ENCODE measurements around the gene FAM227B.
"Not testable (repeated sequence)": the region's sequence is repeated elsewhere in the genome, so short reads cannot be mapped to it uniquely, and the experiment has no call there.

Gene FAM227B

DNA sequence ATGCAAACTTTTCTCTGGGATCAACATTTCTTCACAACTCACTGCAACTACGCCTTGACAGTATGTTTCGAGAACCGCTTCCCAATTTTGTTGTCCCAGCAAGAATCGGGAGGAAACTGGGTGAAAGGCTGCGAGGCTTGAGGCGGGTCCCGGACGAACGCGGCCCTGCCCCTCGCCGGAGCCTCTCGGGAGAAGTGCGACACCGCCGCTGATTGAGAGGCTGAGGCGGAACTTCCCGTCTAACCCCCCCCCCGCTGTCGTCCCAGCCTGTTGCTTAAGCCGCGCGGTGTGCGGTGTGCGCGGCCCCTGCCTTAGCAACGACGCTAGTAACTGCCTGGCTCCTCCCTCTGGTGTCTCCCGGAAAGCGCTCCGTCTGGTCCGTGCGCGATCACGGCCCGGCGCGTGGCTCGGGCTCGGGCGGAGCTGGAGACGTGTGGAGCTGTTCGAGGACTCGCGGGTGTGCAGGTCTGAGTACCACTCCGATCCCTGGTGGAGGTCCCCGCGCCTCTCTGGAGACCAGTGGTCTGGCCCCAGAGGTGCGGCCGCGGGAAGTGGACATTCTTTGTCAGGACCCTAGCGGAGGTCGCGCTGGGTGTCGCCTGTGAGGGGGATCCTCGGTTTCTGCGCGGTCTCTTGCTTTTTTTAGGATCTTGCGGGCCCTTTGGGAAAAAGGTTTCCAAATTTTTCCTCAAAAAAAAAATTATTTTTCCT, at the start of gene FAM227B, which contains the start of gene DTWD1:
Gene FAM227B, minus strand, starts transcription at position 161 of the 711 bp plus-strand sequence. CDS start 5,647 bp downstream, outside the sequence.
Gene DTWD1, plus strand, starts transcription at position 391 of the 711 bp plus-strand sequence. CDS start 4,120 bp downstream, outside the sequence.
- DNase-seq (ENCODE audit: low spot score) (peak; percentile 92), FAIRE-seq (no peak)

DNA sequence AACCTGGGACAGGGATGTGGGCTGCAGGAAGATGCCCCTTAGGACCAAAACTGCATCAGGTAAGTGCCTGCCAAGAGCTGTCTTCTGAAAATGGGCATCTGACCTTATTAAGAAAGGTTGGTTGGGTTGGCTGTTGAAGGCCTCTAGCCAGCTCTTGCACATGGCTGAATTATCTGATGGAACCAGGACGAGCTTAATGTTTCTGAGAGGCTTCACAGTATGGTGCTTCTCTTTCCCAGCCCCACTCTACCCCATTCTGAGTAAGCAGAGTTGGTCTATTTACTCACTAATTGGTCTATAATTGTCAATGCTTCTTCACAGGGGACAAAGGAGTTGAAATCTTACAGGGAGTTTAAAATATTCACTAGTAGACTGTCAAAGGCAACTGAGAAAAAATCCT, 48.7 kb upstream of the FAM227B start:
- FAIRE-seq = no peak
- no peak for DNase-seq (ENCODE audit: low spot score)

DNA sequence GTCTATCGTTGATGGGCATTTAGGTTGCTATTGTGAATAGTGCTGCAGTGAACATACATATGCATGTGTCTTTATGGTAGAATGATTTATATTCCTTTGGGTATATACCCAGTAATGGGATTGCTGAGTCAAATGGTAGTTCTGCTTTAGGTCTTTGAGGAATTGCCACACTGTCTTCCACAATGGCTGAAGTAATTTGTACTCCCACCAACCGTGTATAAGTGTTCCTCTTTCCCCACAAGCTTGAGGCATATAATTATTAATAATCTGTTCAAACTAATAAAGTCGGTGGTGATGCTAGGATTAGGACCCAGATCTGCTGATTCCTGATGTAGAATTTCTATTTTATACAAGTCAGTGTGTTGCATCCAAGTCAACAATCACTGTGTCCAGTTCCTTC, 45.9 kb upstream of the FAM227B start:
- FAIRE-seq; DNase-seq (ENCODE audit: low spot score): not testable (repeated sequence)

- FAIRE-seq = no peak
- DNase-seq (ENCODE audit: low spot score) = no peak
These were observed 44.1 kb upstream of the FAM227B start for GRCh38 chr15:49664716-49665115.

- FAIRE-seq (no peak), DNase-seq (ENCODE audit: low spot score) (no peak)
These were observed 36.1 kb upstream of the FAM227B start for GRCh38 chr15:49656734-49657133.

GRCh38 chr15:49652922-49653321, 32.3 kb upstream of the FAM227B start:
- FAIRE-seq (no peak), DNase-seq (ENCODE audit: low spot score) (no peak)

DNA sequence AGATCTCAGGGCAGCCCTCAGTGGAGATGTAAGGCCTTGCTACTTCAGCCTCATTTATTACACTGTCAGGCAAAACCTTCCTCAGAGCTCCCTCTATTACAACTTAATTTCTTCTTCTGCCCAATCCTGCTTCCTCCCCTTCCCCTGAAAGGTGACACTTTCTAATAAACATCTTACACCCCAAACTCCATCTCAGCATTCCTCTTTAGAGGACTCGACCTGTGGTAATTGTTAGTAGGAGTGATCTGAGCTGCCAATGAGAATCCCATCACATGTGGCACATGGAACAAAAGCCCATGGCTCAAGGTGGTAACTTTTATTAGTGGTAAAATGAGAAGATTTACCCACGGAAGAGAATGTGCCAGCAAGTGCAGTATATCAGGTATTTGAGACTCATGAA, 30.1 kb upstream of the FAM227B start:
- FAIRE-seq (no peak), DNase-seq (ENCODE audit: low spot score) (no peak)

- DNase-seq (ENCODE audit: low spot score) = no peak
- no peak for FAIRE-seq
These were observed 29.4 kb upstream of the FAM227B start for GRCh38 chr15:49649987-49650386.

- no peak for DNase-seq (ENCODE audit: low spot score)
- FAIRE-seq = no peak
These were observed 26.3 kb upstream of the FAM227B start for GRCh38 chr15:49646891-49647290.

DNA sequence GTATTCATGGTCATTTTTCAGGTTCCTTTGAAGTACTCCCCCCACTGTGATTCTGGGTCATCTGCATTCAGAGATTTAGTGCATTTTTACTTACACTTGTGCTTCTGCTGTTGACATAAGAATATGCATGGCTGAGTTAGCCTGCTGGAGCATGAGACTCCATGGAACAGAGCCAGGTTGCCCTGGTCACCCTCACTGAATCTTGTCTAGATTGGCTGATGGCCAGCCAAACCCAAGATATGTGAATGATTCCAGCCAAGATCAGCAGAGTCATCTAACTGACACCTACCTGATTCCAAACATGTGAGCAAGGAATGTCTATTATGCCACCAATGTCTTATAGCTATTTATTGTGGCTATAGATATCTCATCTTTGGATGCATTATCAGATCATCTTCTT, 25.3 kb upstream of the FAM227B start:
- FAIRE-seq = no peak

GRCh38 chr15:49645277-49645676, 24.7 kb upstream of the FAM227B start:
- FAIRE-seq = no peak
- no peak for DNase-seq (ENCODE audit: low spot score)

More for the DNA sequence above, 25.3 kb upstream of the FAM227B start:
- no peak for DNase-seq (ENCODE audit: low spot score)

- FAIRE-seq (no peak), DNase-seq (ENCODE audit: low spot score) (no peak)
These were observed 23.8 kb upstream of the FAM227B start for GRCh38 chr15:49644364-49644794.

DNA sequence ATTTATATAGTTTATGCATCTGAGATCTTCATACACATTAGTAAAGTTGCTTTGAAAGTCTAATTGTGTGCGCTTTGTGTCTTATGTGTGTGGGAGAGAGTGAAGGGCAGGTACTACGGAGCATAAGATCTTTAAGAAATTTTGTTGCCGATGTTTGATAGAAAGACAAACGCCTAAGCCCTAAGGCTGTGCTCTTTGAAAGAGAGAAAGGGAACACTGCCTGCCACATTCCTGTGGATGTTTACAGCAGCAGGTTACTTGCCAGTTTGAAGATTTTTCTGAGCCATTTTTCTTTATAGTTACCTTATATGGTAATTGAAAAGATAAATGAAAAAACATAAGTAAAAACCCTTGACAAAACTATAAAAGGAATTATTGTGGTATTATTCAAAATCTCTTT, 17.2 kb upstream of the FAM227B start:
- FAIRE-seq (no peak), DNase-seq (ENCODE audit: low spot score) (no peak)

DNA sequence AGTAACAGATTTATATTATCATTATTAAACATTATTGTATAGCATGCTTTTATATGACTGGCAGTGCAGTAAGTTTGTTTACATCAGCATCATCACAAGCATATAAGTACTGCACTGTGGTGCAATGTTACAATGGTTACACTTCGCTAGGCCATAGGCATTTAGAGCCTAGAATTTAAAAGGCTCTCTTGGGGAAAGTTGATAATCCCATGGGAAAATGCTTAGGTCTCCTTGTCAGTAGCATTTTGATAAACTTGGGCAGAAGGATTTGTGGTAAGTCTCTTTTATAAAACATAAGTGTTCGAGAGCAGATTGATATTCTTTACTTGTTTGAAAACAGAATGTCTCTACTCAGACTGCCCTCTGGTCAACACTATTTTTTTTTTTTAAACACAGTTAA, 7.8 kb upstream of the FAM227B start:
- no peak for FAIRE-seq

DNA sequence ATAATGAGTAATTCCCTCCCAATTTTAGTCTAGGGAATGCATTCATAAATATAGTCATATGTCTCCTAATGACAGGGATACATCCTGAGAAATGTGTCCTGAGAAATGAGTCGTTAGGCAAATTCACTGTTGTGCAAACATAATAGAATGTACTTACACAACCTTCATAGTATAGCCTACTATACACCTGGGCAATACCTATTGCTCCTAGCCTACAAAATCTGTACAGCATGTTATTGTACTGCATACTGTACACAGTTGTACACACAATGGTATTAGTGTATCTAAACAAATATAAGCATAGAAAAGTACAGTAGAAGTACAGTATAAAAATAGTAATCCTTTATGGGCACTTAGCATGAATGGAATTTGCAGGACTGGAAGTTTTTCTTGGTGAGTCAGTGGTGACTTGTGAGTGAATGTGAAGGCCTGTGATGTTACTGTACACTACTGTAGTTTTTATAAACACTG, 6.8 kb upstream of the FAM227B start:
- DNase-seq (ENCODE audit: low spot score) (peak; percentile 9), FAIRE-seq (no peak)

More for the DNA sequence above, 7.8 kb upstream of the FAM227B start:
- DNase-seq (ENCODE audit: low spot score) = no peak

GRCh38 chr15:49625460-49626036, 4.9 kb upstream of the FAM227B start:
- FAIRE-seq (no peak), DNase-seq (ENCODE audit: low spot score) (no peak)

GRCh38 chr15:49624056-49624455, 3.4 kb upstream of the FAM227B start:
- no peak for FAIRE-seq
- no peak for DNase-seq (ENCODE audit: low spot score)

GRCh38 chr15:49622561-49622960, 1.9 kb upstream of the FAM227B start:
- DNase-seq (ENCODE audit: low spot score) (no peak), FAIRE-seq (no peak)

DNA sequence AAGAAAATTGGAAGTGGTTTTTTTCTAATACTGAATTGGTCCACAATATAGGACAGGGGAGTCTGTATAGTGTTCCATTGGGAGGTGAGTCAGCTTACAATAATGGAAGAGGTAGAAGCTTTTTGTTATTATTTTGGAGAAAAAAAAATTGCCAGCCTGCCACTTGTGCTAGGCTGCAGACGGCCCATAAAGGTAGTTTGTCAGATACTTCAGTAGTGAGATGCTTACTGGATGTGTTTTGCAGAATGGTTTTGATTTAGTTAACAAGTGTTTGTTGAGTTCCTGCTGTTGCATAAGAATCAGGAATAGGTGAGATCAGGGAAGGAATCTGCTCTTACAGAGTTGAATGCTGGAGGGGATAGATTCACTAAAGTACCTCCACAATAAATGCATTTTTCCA, 1.3 kb upstream of the FAM227B start:
- DNase-seq (ENCODE audit: low spot score) (no peak), FAIRE-seq (no peak)

- no peak for FAIRE-seq
- no peak for DNase-seq (ENCODE audit: low spot score)
These were observed 788 bp upstream of the FAM227B start for GRCh38 chr15:49621401-49621811.

GRCh38 chr15:49620199-49620598, 419 bp downstream of the FAM227B start:
- no peak for FAIRE-seq
- no peak for DNase-seq (ENCODE audit: low spot score)

- no peak for FAIRE-seq
- DNase-seq (ENCODE audit: low spot score) = no peak
These were observed 1.4 kb downstream of the FAM227B start for GRCh38 chr15:49619226-49619625.

- not testable (repeated sequence) for DNase-seq (ENCODE audit: low spot score); FAIRE-seq
These were observed 8.4 kb downstream of the FAM227B start for GRCh38 chr15:49612240-49612639.
